SK-N-SH (cell line): ENCODE measurements around the gene SLC6A16.
"Not testable (repeated sequence)": the region's sequence is repeated elsewhere in the genome, so short reads cannot be mapped to it uniquely, and the experiment has no call there.

ENCODE experiments used
- CHD2 ChIP-seq: fragments of 150-350 bp; IDR thresholded peaks from 2 replicates; pipeline ENCODE4 v1.6.1; 2018; ENCODE audit warnings: low read length; ENCODE audit not compliant: partially characterized antibody
- CTCF ChIP-seq: fragments of 200-600 bp; sonication (generic); IDR thresholded peaks from 2 replicates; pipeline ENCODE4 v1.6.1; 2017; ENCODE audit warnings: antibody characterized with exemption, mild to moderate bottlenecking, moderate library complexity
- EZH2phosphoT487 ChIP-seq: fragments of 200-600 bp; sonication (generic); IDR thresholded peaks from 2 replicates; pipeline ENCODE4 v1.6.1; 2017; ENCODE audit warnings: low read depth, mixed run types, mild to moderate bottlenecking, antibody characterized with exemption, moderate library complexity, borderline replicate concordance
- GABPA ChIP-seq: IDR thresholded peaks from 2 replicates; pipeline ENCODE4 v1.4.0; 2012; ENCODE audit warnings: low read depth, mild to moderate bottlenecking
- JUND ChIP-seq: IDR thresholded peaks from 2 replicates; pipeline ENCODE4 v1.4.0; 2012
- MXI1 ChIP-seq: IDR thresholded peaks from 2 replicates; pipeline ENCODE4 v1.6.1; 2012; ENCODE audit warnings: mild to moderate bottlenecking, low read depth, low read length, improper control_type of control experiment
- POLR2AphosphoS5 ChIP-seq: IDR thresholded peaks from 2 replicates; pipeline ENCODE4 v1.6.1; 2012; ENCODE audit warnings: low read depth, low read length
- RAD21 ChIP-seq: IDR thresholded peaks from 2 replicates; pipeline ENCODE4 v1.6.1; 2012; ENCODE audit warnings: mild to moderate bottlenecking, low read length
- RFX5 ChIP-seq: IDR thresholded peaks from 2 replicates; pipeline ENCODE4 v1.6.1; 2012; ENCODE audit warnings: mild to moderate bottlenecking, improper control_type of control experiment, low read length
- SIN3A ChIP-seq: IDR thresholded peaks from 2 replicates; pipeline ENCODE4 v1.6.1; 2012; ENCODE audit warnings: low read depth, mild to moderate bottlenecking, low read length, moderate library complexity, borderline replicate concordance
- TAF1 ChIP-seq: IDR thresholded peaks from 2 replicates; pipeline ENCODE4 v1.6.1; 2012; ENCODE audit warnings: low read depth, mild to moderate bottlenecking, low read length, moderate library complexity, borderline replicate concordance
- TF ChIP-seq, protein P1 (sequence below): IDR thresholded peaks from 2 replicates; pipeline ENCODE4 v1.6.1; 2012; ENCODE audit warnings: mild to moderate bottlenecking, low read depth, low read length, moderate library complexity
- TF ChIP-seq, protein P2 (sequence below): IDR thresholded peaks from 2 replicates; pipeline ENCODE4; 2012

- not testable (repeated sequence) for TF ChIP-seq MXI1, POLR2AphosphoS5, RFX5, CTCF, GABPA, EZH2phosphoT487, RAD21, SIN3A, TAF1, CHD2, JUND
- TF ChIP-seq, protein P1, sequence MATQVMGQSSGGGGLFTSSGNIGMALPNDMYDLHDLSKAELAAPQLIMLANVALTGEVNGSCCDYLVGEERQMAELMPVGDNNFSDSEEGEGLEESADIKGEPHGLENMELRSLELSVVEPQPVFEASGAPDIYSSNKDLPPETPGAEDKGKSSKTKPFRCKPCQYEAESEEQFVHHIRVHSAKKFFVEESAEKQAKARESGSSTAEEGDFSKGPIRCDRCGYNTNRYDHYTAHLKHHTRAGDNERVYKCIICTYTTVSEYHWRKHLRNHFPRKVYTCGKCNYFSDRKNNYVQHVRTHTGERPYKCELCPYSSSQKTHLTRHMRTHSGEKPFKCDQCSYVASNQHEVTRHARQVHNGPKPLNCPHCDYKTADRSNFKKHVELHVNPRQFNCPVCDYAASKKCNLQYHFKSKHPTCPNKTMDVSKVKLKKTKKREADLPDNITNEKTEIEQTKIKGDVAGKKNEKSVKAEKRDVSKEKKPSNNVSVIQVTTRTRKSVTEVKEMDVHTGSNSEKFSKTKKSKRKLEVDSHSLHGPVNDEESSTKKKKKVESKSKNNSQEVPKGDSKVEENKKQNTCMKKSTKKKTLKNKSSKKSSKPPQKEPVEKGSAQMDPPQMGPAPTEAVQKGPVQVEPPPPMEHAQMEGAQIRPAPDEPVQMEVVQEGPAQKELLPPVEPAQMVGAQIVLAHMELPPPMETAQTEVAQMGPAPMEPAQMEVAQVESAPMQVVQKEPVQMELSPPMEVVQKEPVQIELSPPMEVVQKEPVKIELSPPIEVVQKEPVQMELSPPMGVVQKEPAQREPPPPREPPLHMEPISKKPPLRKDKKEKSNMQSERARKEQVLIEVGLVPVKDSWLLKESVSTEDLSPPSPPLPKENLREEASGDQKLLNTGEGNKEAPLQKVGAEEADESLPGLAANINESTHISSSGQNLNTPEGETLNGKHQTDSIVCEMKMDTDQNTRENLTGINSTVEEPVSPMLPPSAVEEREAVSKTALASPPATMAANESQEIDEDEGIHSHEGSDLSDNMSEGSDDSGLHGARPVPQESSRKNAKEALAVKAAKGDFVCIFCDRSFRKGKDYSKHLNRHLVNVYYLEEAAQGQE: not testable (repeated sequence)
- TF ChIP-seq, protein P2, sequence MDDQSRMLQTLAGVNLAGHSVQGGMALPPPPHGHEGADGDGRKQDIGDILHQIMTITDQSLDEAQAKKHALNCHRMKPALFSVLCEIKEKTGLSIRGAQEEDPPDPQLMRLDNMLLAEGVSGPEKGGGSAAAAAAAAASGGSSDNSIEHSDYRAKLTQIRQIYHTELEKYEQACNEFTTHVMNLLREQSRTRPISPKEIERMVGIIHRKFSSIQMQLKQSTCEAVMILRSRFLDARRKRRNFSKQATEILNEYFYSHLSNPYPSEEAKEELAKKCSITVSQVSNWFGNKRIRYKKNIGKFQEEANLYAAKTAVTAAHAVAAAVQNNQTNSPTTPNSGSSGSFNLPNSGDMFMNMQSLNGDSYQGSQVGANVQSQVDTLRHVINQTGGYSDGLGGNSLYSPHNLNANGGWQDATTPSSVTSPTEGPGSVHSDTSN: not testable (repeated sequence)
Measured at GRCh38 chr19:49331187-49331586, 6.2 kb upstream of the SLC6A16 start.
